Measurements from ENCODE around the gene OBP2A.

Gene OBP2A

DNA sequence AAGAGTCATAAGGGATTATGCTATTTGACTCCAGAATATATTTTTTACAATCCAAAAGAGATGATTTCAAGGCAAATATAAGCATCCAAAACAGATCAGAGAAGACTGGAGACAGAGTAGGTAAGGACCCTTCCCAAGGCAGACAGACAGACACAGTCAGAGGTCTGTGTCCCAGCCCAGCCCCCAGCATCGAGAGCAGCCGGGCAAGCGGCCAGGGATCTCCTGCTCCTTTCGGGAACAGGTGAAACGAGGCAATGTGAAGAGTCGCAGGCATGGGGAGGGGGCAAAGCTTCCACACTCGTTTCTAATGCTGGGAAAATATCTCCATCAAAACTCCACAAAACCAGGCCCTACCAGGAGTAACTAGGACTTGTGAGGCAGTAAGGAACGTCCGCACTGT is 21.4 kb downstream of the OBP2A start:
- H3K36me3 Mint-ChIP-seq (ENCODE audit: low read depth), result no peaks in the 10 kb centered on the region
- no peak overlapping the region for H3K4me3 Mint-ChIP-seq
- H3K27me3 Mint-ChIP-seq, result peaks cover 31% of the 10 kb centered on the region
- DNase-seq, result no peak
- H3K4me1 Mint-ChIP-seq (ENCODE audit: low read depth), result no peaks in the 10 kb centered on the region
- H3K27ac Mint-ChIP-seq, result no peak overlapping the region
- H3K9me3 Mint-ChIP-seq, result peaks cover 7% of the 10 kb centered on the region

DNA sequence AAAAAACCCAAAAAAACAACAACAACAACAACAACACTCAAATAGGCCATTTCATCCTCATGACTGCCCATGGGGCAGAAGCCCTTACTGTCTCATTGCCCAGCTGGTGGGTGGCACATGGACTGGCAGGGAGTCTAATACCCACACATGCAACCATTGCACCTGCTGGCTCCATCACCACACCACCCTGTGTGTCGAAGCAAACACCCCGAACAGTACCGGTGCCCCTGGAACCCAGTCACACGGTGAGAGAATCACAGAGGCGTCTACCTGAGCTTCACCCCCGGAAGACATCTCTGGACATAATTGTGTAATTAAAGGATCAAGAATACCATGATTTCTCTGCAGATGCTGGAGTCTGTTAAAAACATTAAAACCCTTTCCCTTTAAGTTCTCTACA is 22.1 kb downstream of the OBP2A start:
- Mint-ChIP-seq H3K9me3 (peaks cover 7% of the 10 kb centered on the region), H3K27ac (no peak overlapping the region), H3K4me3 (no peak overlapping the region), H3K27me3 (peaks cover 31% of the 10 kb centered on the region), H3K4me1 (ENCODE audit: low read depth) (no peaks in the 10 kb centered on the region), H3K36me3 (ENCODE audit: low read depth) (no peaks in the 10 kb centered on the region)
- DNase-seq, result no peak

- peaks cover 27% of the 10 kb centered on the region for H3K27me3 Mint-ChIP-seq
- H3K36me3 Mint-ChIP-seq (ENCODE audit: low read depth), result no peaks in the 10 kb centered on the region
- H3K27ac Mint-ChIP-seq, result no peak overlapping the region
- no peak for DNase-seq
- H3K4me3 Mint-ChIP-seq, result no peak overlapping the region
- H3K9me3 Mint-ChIP-seq, result peaks cover 7% of the 10 kb centered on the region
- no peaks in the 10 kb centered on the region for H3K4me1 Mint-ChIP-seq (ENCODE audit: low read depth)
Measured at GRCh38 chr9:135570456-135570855, 24.5 kb downstream of the OBP2A start.

- Mint-ChIP-seq H3K9me3 (peaks cover 7% of the 10 kb centered on the region), H3K27ac (no peak overlapping the region), H3K4me3 (no peak overlapping the region), H3K27me3 (peaks cover 13% of the 10 kb centered on the region), H3K4me1 (ENCODE audit: low read depth) (no peaks in the 10 kb centered on the region), H3K36me3 (ENCODE audit: low read depth) (no peaks in the 10 kb centered on the region)
- no peak for DNase-seq
Measured at GRCh38 chr9:135572233-135572632, 26.3 kb downstream of the OBP2A start.

DNA sequence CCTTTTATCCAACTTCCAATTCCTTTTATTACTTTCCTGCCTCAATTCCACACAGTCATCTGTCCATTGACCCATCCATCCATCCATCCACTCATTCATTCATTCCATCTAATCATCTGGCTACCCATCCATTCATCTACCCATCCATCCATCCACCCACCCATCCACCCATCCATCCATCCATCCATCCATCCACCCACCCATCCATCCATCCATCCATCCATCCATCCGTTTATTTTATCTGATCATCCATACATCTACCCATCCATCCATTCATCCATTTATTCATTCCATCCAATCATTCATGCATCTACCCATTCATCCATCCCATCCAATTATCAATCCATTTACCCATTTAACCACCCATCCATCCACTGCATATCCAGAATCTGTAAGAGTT is 27.2 kb downstream of the OBP2A start:
- no peaks in the 10 kb centered on the region for H3K4me1 Mint-ChIP-seq (ENCODE audit: low read depth)
- no peak overlapping the region for H3K27ac Mint-ChIP-seq
- no peak overlapping the region for H3K4me3 Mint-ChIP-seq
- H3K9me3 Mint-ChIP-seq, result peaks cover 7% of the 10 kb centered on the region
- H3K36me3 Mint-ChIP-seq (ENCODE audit: low read depth), result no peaks in the 10 kb centered on the region
- H3K27me3 Mint-ChIP-seq, result peaks cover 11% of the 10 kb centered on the region
- no peak for DNase-seq

GRCh38 chr9:135574331-135574730 is 28.4 kb downstream of the OBP2A start:
- Mint-ChIP-seq H3K4me1 (ENCODE audit: low read depth) (no peaks in the 10 kb centered on the region), H3K27ac (no peak overlapping the region), H3K36me3 (ENCODE audit: low read depth) (no peaks in the 10 kb centered on the region), H3K27me3 (peaks cover 5% of the 10 kb centered on the region), H3K4me3 (no peak overlapping the region), H3K9me3 (peaks cover 1% of the 10 kb centered on the region)
- DNase-seq, result no peak

DNA sequence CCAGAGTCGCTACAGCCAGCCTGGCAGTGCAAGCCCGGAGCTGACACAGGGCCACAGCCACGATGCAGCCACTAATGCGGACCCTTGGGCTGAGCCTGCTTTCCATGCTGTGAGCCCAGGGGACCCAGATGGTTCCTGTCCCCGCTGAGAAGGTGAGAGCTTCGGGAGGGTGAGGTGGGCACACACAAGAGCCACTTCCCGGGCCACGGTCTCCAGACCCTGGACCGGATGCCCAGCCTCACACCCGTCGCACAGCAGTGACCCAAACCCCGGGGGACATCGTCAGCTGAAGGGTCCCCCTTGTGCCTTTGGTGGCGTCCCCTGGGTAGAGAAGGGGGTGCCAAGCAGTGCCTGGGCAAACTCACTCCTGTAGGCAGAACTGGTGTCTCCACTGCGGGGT is 29.0 kb downstream of the OBP2A start:
- Mint-ChIP-seq H3K27me3 (peaks cover 3% of the 10 kb centered on the region), H3K27ac (no peak overlapping the region), H3K4me3 (no peak overlapping the region), H3K9me3 (no peaks in the 10 kb centered on the region), H3K4me1 (ENCODE audit: low read depth) (no peaks in the 10 kb centered on the region), H3K36me3 (ENCODE audit: low read depth) (no peaks in the 10 kb centered on the region)
- DNase-seq, result no peak

DNA sequence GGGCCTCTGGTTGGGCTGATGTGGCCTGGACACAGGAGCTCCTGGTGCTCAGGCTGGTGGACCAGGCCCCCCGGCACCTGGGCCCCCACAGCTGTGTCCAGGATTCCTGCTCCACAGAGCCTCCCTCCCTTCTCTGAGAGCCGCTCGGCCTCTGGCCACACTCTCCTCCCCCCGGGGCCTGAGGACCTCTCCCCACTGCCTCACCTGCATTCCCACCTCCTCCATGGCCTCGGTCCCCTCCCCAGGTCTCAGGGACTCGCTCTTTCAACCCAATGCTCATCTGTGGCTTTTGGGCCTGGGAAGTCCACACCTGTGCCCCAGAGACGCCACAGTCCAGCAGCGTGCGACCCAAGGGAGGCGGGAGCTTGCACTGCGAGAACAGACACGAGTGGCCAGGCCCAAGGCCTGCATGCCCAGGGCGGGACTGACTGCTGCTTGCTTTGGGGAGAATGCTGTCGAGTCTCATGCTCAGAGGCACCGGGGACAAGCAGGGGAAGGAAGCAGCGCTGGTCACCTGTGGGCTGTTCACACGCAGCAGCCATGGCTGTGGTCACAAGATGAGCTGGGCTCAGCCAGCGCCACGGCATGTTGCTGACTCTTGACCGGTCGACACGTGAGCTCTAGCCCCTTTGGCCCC is 30.2 kb downstream of the OBP2A start:
- H3K27me3 Mint-ChIP-seq, result peaks cover 4% of the 10 kb centered on the region
- H3K36me3 Mint-ChIP-seq (ENCODE audit: low read depth), result no peaks in the 10 kb centered on the region

GRCh38 chr9:135577256-135577655 is 31.3 kb downstream of the OBP2A start:
- Mint-ChIP-seq H3K9me3 (no peaks in the 10 kb centered on the region), H3K27me3 (peaks cover 9% of the 10 kb centered on the region), H3K27ac (no peak overlapping the region), H3K4me3 (no peak overlapping the region), H3K4me1 (ENCODE audit: low read depth) (no peaks in the 10 kb centered on the region), H3K36me3 (ENCODE audit: low read depth) (no peaks in the 10 kb centered on the region)
- no peak for DNase-seq

More for the DNA sequence above, 30.2 kb downstream of the OBP2A start:
- DNase-seq, result no peak
- Mint-ChIP-seq H3K4me1 (ENCODE audit: low read depth) (no peaks in the 10 kb centered on the region), H3K4me3 (no peak overlapping the region), H3K9me3 (no peaks in the 10 kb centered on the region), H3K27ac (no peak overlapping the region)

DNA sequence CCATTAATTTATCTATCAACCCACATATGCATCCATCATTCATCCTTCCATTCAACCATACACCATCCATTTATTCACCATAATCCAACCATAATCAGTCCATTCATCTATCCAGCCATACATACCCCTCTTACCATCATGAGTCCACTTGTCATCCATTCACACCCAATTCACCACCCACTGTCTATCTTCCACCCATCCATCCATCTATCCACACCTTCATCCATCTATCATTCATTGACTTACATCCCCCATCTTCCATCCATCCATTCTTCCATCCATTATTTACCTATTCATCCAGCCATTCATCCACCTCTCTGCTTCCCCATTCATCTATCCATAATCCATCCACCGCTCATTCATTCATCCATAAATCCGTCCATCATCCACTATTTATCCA is 33.4 kb downstream of the OBP2A start:
- peaks cover 12% of the 10 kb centered on the region for H3K27me3 Mint-ChIP-seq
- no peak overlapping the region for H3K4me3 Mint-ChIP-seq
- no peak for DNase-seq
- H3K9me3 Mint-ChIP-seq, result no peaks in the 10 kb centered on the region
- H3K4me1 Mint-ChIP-seq (ENCODE audit: low read depth), result no peaks in the 10 kb centered on the region
- no peak overlapping the region for H3K27ac Mint-ChIP-seq
- no peaks in the 10 kb centered on the region for H3K36me3 Mint-ChIP-seq (ENCODE audit: low read depth)

DNA sequence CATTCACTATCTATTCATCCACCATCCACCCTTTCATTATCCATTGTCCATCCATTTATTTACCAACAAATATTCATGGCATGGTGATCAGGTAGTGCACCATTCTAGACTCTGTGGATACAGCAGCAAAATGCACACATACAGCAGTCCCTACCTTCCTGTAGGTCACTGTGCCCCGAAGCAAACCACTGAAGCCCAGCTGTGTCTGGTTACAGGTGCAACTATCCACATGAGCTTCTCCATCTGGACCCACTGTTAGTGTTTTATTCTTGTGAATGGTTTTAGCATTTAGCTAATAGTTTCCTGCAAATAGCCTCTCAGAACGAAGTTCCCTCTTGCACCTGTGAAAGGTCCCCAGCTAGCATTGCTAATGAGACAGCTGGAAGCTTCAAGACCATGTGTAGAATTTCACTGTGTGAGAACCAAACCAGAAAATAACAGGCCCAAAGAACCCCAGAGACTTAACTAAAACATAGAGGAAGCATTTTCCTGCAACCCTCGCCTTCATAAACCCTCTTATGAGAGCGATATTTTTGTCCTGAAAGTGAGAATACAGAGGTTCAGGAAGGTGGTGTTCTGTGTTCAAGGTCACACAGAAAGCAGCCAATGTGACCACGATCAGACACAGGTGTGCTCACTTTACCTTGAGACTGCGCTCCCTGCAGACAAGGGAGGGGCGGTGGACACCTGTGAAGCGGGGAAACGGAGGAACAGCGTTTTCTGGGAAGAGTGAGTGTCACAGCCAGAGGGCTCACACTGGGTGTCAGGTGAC is 34.1 kb downstream of the OBP2A start:
- Mint-ChIP-seq H3K4me1 (ENCODE audit: low read depth) (no peaks in the 10 kb centered on the region), H3K27me3 (peaks cover 15% of the 10 kb centered on the region), H3K9me3 (no peaks in the 10 kb centered on the region), H3K4me3 (no peak overlapping the region), H3K36me3 (ENCODE audit: low read depth) (no peaks in the 10 kb centered on the region), H3K27ac (no peak overlapping the region)
- no peak for DNase-seq

GRCh38 chr9:135580664-135581380 is 34.9 kb downstream of the OBP2A start:
- DNase-seq, result no peak
- H3K27ac Mint-ChIP-seq, result no peak overlapping the region
- H3K27me3 Mint-ChIP-seq, result peaks cover 21% of the 10 kb centered on the region
- no peak overlapping the region for H3K4me3 Mint-ChIP-seq
- no peaks in the 10 kb centered on the region for H3K36me3 Mint-ChIP-seq (ENCODE audit: low read depth)
- H3K4me1 Mint-ChIP-seq (ENCODE audit: low read depth), result no peaks in the 10 kb centered on the region
- no peaks in the 10 kb centered on the region for H3K9me3 Mint-ChIP-seq

DNA sequence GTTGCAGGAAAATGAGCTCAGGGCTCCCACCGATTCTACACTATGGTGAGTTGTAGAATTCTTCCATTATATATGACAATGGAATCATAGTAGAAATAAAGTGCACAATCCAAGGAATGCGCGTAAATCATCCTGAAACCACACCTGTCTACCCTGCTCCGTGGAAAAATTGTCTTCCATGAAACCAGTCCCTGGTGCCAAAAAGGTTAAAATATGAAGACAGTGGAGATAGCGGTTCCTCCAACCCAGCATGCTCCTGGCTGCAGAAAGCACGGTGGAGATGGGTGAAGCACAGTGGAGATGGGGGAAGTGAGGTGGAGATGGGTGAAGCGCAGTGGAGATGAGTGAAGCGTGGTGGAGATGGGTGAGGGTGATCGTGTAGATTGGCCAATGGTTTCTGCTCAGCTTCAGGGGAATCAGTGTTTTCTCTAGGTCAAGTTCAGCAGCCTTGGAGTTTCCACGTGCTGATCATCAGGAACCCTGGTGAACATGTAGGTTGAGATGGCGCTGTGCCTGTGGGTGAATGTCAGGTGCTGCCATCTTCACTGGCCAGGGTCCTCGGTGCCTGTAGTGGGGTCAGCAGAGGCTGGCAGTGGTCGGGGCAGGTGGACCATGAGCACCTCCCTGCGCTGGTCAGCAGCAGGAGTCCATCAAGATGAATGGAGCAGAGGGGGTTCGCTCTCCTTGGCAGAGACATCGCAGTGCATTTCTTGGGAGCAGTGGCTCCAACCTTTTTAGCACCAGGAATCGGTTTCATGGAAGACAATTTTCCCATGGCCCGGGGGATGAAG is 35.9 kb downstream of the OBP2A start:
- Mint-ChIP-seq H3K4me3 (no peak overlapping the region), H3K9me3 (no peaks in the 10 kb centered on the region), H3K27me3 (peaks cover 21% of the 10 kb centered on the region), H3K27ac (no peak overlapping the region), H3K4me1 (ENCODE audit: low read depth) (no peaks in the 10 kb centered on the region), H3K36me3 (ENCODE audit: low read depth) (no peaks in the 10 kb centered on the region)
- DNase-seq, result no peak

GRCh38 chr9:135582541-135582940 is 36.6 kb downstream of the OBP2A start:
- Mint-ChIP-seq H3K4me3 (no peak overlapping the region), H3K36me3 (ENCODE audit: low read depth) (no peaks in the 10 kb centered on the region), H3K4me1 (ENCODE audit: low read depth) (no peaks in the 10 kb centered on the region), H3K9me3 (no peaks in the 10 kb centered on the region), H3K27ac (no peak overlapping the region), H3K27me3 (peaks cover 21% of the 10 kb centered on the region)
- DNase-seq, result no peak

Measured in activated T-cell treated with anti-CD3 and anti-CD28 coated beads, Interleukin-2, amount 50 U/mL, for 24 hours (primary cell).